NOMO-1 (cell line): ENCODE results near the gene COPS3.

ENCODE experiments used
- DNase-seq, 2 experiments: peaks; one replicate each; lab custom pipeline; 2025; ENCODE audit not compliant: unreplicated experiment in 2 of 2; lab: John Stamatoyannopoulos, UW

COPS3 gene

GRCh38 chr17:17280613-17281549 is at the start of gene COPS3:
Gene COPS3, minus strand, starts transcription at chr17:17281246. Its CDS starts 60 bp downstream, at chr17:17281186.
- DNase-seq: peak; percentile 96 to 99

- DNase-seq: no peak
These were observed 47.2 kb upstream of the COPS3 start for GRCh38 chr17:17328251-17328650.

- no peak for DNase-seq
These were observed 45.3 kb upstream of the COPS3 start for GRCh38 chr17:17326275-17326875.

- no peak for DNase-seq
These were observed 44.8 kb upstream of the COPS3 start for GRCh38 chr17:17325816-17326215.

- DNase-seq: no peak
These were observed 44.2 kb upstream of the COPS3 start for GRCh38 chr17:17325228-17325627.

- DNase-seq: no peak
These were observed 43.6 kb upstream of the COPS3 start for GRCh38 chr17:17324616-17325015.

- no peak for DNase-seq
These were observed 41.8 kb upstream of the COPS3 start for GRCh38 chr17:17322516-17323510.

GRCh38 chr17:17321356-17322025 is 40.4 kb upstream of the COPS3 start:
- no peak for DNase-seq

- no peak for DNase-seq
These were observed 39.8 kb upstream of the COPS3 start for GRCh38 chr17:17320911-17321220.

- DNase-seq: no peak
These were observed 39.3 kb upstream of the COPS3 start for GRCh38 chr17:17320188-17320910.

- no peak for DNase-seq
These were observed 34.2 kb upstream of the COPS3 start for GRCh38 chr17:17315142-17315821.

GRCh38 chr17:17314501-17315071 is 33.5 kb upstream of the COPS3 start:
- DNase-seq: no peak

- DNase-seq: peak; percentile 30 to 62
These were observed 32.4 kb upstream of the COPS3 start for GRCh38 chr17:17313350-17313991.

- peak in 1 of 2 experiments; percentile 14 for DNase-seq
These were observed 28.3 kb upstream of the COPS3 start for GRCh38 chr17:17309356-17309755.

- DNase-seq: peak; percentile 69 to 70
These were observed 24.3 kb upstream of the COPS3 start for GRCh38 chr17:17305281-17305801.

- DNase-seq: peak in 1 of 2 experiments; percentile 10
These were observed 23.5 kb upstream of the COPS3 start for GRCh38 chr17:17304521-17304985.

GRCh38 chr17:17303847-17304490 is 22.9 kb upstream of the COPS3 start:
- DNase-seq: no peak
